Common myeloid progenitor, CD34-positive (primary cell): ENCODE measurements around the gene RERE.
A peak's percentile ranks its signal among the peaks of the same experiment; 100 is the strongest.

Experiments used
- CTCF ChIA-PET: fragments of 350-600 bp; sonication (Branson Sonifier 250); formaldehyde crosslinking; loops from one replicate; lab custom pipeline; 2021; ENCODE audit warnings: antibody characterized with exemption; lab: Charles Lee
- POLR2A ChIA-PET: fragments of 350-600 bp; sonication (Branson Sonifier 250); formaldehyde crosslinking; loops from one replicate; lab custom pipeline; 2021; ENCODE audit warnings: antibody characterized with exemption; lab: Charles Lee
- DNase-seq, 3 donors: peaks; one replicate each; pipeline versions ENCODE4 v3.0.0 to v3.0.0-alpha.2; 2013
- H3K27ac ChIP-seq, 2 experiments: 1 replicate in 1 of 2; 2 replicates in 1 of 2; pipeline ENCODE4 v1.7.0; 2013; ENCODE audit warnings: inconsistent platforms in 2 of 2, low read length in 2 of 2, mild to moderate bottlenecking in 2 of 2, low read depth in 1 of 2, moderate library complexity in 1 of 2; ENCODE audit not compliant: severe bottlenecking in 2 of 2, insufficient read depth in 1 of 2, poor library complexity in 1 of 2
- H3K27me3 ChIP-seq, 5 experiments: replicated peaks in 2 of 5; 1 replicate in 3 of 5; 2 replicates in 2 of 5; pipeline versions ENCODE4 v1.6.1 to v1.7.0; 2013; ENCODE audit warnings: low read length in 4 of 5, mild to moderate bottlenecking in 2 of 5, moderate library complexity in 2 of 5, inconsistent platforms in 1 of 5; ENCODE audit not compliant: insufficient read depth in 5 of 5, control insufficient read depth in 4 of 5
- H3K36me3 ChIP-seq, 4 experiments: 1 replicate in 2 of 4; 2 replicates in 2 of 4; pipeline versions ENCODE4 v1.6.1 to v1.7.0; 2013; ENCODE audit warnings: low read length in 3 of 4, control low read depth in 1 of 4, mild to moderate bottlenecking in 1 of 4; ENCODE audit not compliant: control insufficient read depth in 4 of 4, insufficient read depth in 4 of 4
- H3K4me1 ChIP-seq, 4 experiments: 1 replicate in 3 of 4; 2 replicates in 1 of 4; pipeline versions ENCODE4 v1.6.1 to v1.7.1; 2013; ENCODE audit warnings: low read length in 3 of 4, mild to moderate bottlenecking in 3 of 4, control low read depth in 1 of 4, inconsistent platforms in 1 of 4, moderate library complexity in 1 of 4; ENCODE audit not compliant: control insufficient read depth in 4 of 4, insufficient read depth in 4 of 4; ENCODE audit errors: control extremely low read depth in 1 of 4
- H3K4me3 ChIP-seq, 7 experiments: 1 replicate in 4 of 7; 2 replicates in 3 of 7; pipeline versions ENCODE4 v1.5.1 to v1.7.0; 2013; ENCODE audit warnings: mild to moderate bottlenecking in 7 of 7, low read length in 6 of 7, moderate library complexity in 6 of 7, inconsistent platforms in 2 of 7, low read depth in 2 of 7, control low read depth in 1 of 7; ENCODE audit not compliant: insufficient read depth in 4 of 7, control insufficient read depth in 1 of 7; ENCODE audit errors: extremely low read depth in 1 of 7
- H3K9me3 ChIP-seq, 5 experiments: 1 replicate in 4 of 5; 2 replicates in 1 of 5; pipeline versions ENCODE4 v1.6.1 to v1.7.1; 2013; ENCODE audit warnings: low read length in 4 of 5, mild to moderate bottlenecking in 2 of 5, inconsistent platforms in 1 of 5, low read depth in 1 of 5, moderate library complexity in 1 of 5; ENCODE audit not compliant: control insufficient read depth in 4 of 5, insufficient read depth in 2 of 5; ENCODE audit errors: control extremely low read depth in 1 of 5
- WGBS: methylation state at CpG from one replicate; pipeline ENCODE4 v1.1.5; 2013; ENCODE audit not compliant: insufficient coverage; 5-methylcytosine and 5-hydroxymethylcytosine counted together

RERE gene

GRCh38 chr1:8752411-8752810 lies 65.0 kb downstream of the RERE start:
- Histone ChIP-seq H3K27ac (peak overlapping the region in 1 of 2 experiments; percentile 38), H3K9me3 (no peaks in the 10 kb centered on the region), H3K27me3 (no peaks in the 10 kb centered on the region), H3K36me3 (no peaks in the 10 kb centered on the region), H3K4me3 (no peak overlapping the region), H3K4me1 (peaks cover 3 to 16% (median 6%) of the 10 kb centered on the region in 4 experiments)
- CTCF ChIA-PET, result interaction anchor here (0.8 to 2.1 kb wide), 3 partner anchors 12 to 96 kb away, joined by 3 to 6 read pairs (median 5); no protein-coding TSS in a partner anchor
- DNase-seq, result no peak
- POLR2A ChIA-PET, result interaction anchor here (0.6 kb wide), 2 partner anchors 10 to 24 kb away, joined by 5 read pairs; no protein-coding TSS in a partner anchor
- no CpG with 5 or more reads among the region's 2 CpGs for WGBS

GRCh38 chr1:8751984-8752383 lies 65.5 kb downstream of the RERE start:
- ChIA-PET CTCF (interaction anchor here (0.8 to 1.1 kb wide), 2 partner anchors 12 to 96 kb away, joined by 3 to 5 read pairs; no protein-coding TSS in a partner anchor), POLR2A (no interaction called here)
- no peaks in the 10 kb centered on the region for H3K9me3 ChIP-seq
- no peak overlapping the region for H3K4me3 ChIP-seq
- 93% methylated on average over 3 of the region's 4 CpGs for WGBS
- peaks cover 3 to 16% (median 6%) of the 10 kb centered on the region in 4 experiments for H3K4me1 ChIP-seq
- DNase-seq, result no peak
- peak overlapping the region in 1 of 2 experiments; percentile 38 for H3K27ac ChIP-seq
- H3K27me3 ChIP-seq, result no peaks in the 10 kb centered on the region
- no peaks in the 10 kb centered on the region for H3K36me3 ChIP-seq

- Histone ChIP-seq H3K27me3 (no peaks in the 10 kb centered on the region), H3K36me3 (no peaks in the 10 kb centered on the region), H3K9me3 (no peaks in the 10 kb centered on the region), H3K4me1 (peaks cover 0 to 11% (median 6%) of the 10 kb centered on the region in 4 experiments), H3K27ac (no peak overlapping the region), H3K4me3 (no peak overlapping the region)
- WGBS, result 96% methylated on average over 7 of the region's 15 CpGs
- CTCF ChIA-PET, result interaction anchor here (0.6 to 2.8 kb wide), 8 partner anchors 10 to 742 kb away, joined by 3 to 8 read pairs (median 3); no protein-coding TSS in a partner anchor
- no peak for DNase-seq
- POLR2A ChIA-PET, result no interaction called here
Measured at GRCh38 chr1:8747879-8748825, 69.3 kb downstream of the RERE start.

GRCh38 chr1:8746554-8746953 lies 70.9 kb downstream of the RERE start:
- 59% methylated on average over 3 of the region's 3 CpGs for WGBS
- POLR2A ChIA-PET, result no interaction called here
- H3K4me1 ChIP-seq, result peaks cover 0 to 11% (median 3%) of the 10 kb centered on the region in 4 experiments
- DNase-seq, result peak in 2 of 3 donors; percentile 49 to 68
- no peaks in the 10 kb centered on the region for H3K36me3 ChIP-seq
- no peaks in the 10 kb centered on the region for H3K27me3 ChIP-seq
- CTCF ChIA-PET, result interaction anchor here (1.0 to 2.8 kb wide), 2 partner anchors 8 to 69 kb away, joined by 3 to 8 read pairs; no protein-coding TSS in a partner anchor
- no peaks in the 10 kb centered on the region for H3K9me3 ChIP-seq
- no peak overlapping the region for H3K27ac ChIP-seq
- H3K4me3 ChIP-seq, result no peak overlapping the region

- no peak overlapping the region for H3K27ac ChIP-seq
- peaks cover 0 to 11% (median 3%) of the 10 kb centered on the region in 4 experiments for H3K4me1 ChIP-seq
- CTCF ChIA-PET, result interaction anchor here (1.2 to 1.6 kb wide), 2 partner anchors 19 to 103 kb away, joined by 3 to 4 read pairs; no protein-coding TSS in a partner anchor
- H3K9me3 ChIP-seq, result no peaks in the 10 kb centered on the region
- no peaks in the 10 kb centered on the region for H3K27me3 ChIP-seq
- POLR2A ChIA-PET, result no interaction called here
- no peak for DNase-seq
- no peak overlapping the region for H3K4me3 ChIP-seq
- H3K36me3 ChIP-seq, result peaks cover 0 to 2% (median under 1%) of the 10 kb centered on the region in 4 experiments
- WGBS, result 100% methylated on average over 2 of the region's 6 CpGs
Measured at GRCh38 chr1:8745749-8746390, 71.6 kb downstream of the RERE start.

GRCh38 chr1:8745346-8745745 lies 72.1 kb downstream of the RERE start:
- no peak overlapping the region for H3K4me3 ChIP-seq
- no peaks in the 10 kb centered on the region for H3K27me3 ChIP-seq
- H3K36me3 ChIP-seq, result peaks cover 0 to 3% (median under 1%) of the 10 kb centered on the region in 4 experiments
- CTCF ChIA-PET, result interaction anchor here (1.2 to 1.6 kb wide), 2 partner anchors 19 to 104 kb away, joined by 3 to 4 read pairs; no protein-coding TSS in a partner anchor
- H3K4me1 ChIP-seq, result peaks cover 0 to 11% (median 3%) of the 10 kb centered on the region in 4 experiments
- no peak for DNase-seq
- no peaks in the 10 kb centered on the region for H3K9me3 ChIP-seq
- POLR2A ChIA-PET, result no interaction called here
- H3K27ac ChIP-seq, result no peak overlapping the region
- 93% methylated on average over 6 of the region's 6 CpGs for WGBS
